SK-N-SH (cell line): ENCODE data around the gene GJA5. TPM values are rescaled to one million over a fixed set of nuclear protein-coding genes. Genes with fewer than 3 reads are reported as not detected.

ENCODE experiments used
- CTCF ChIA-PET: fragments of 300-600, 350-600 bp; formaldehyde crosslinking; extraction: SDS; loops from one replicate; lab custom pipeline; 2021; lab: Yijun Ruan, JAX
- POLR2A ChIA-PET: fragments of 350-600 bp; sonication (Branson Sonifier 250); formaldehyde crosslinking; extraction: SDS; loops from one replicate; lab custom pipeline; 2020; ENCODE audit warnings: antibody characterized with exemption, inconsistent platforms; lab: Yijun Ruan, JAX
- DNase-seq: peaks from one replicate; pipeline ENCODE4 v3.0.0; 2012
- H2AFZ ChIP-seq: fragments of 200-600 bp; sonication (generic); 2 replicates; pipeline ENCODE4 v1.8.1; 2016; ENCODE audit warnings: antibody characterized with exemption, mild to moderate bottlenecking, low read depth
- H3F3A ChIP-seq: fragments of 200-600 bp; sonication (generic); replicated peaks from 2 replicates; pipeline ENCODE3; 2016; ENCODE audit warnings: antibody characterized with exemption, mild to moderate bottlenecking; ENCODE audit not compliant: insufficient read depth
- H3K27ac ChIP-seq, 2 experiments: fragments of 200-500 bp in 1 of 2; fragments of 200-600 bp in 1 of 2; sonication (Bioruptor generic) in 1 of 2; sonication (generic), shearing (Covaris generic) in 1 of 2; 2 replicates each; pipeline versions ENCODE4 v1.5.1 to v1.6.1; 2014 to 2016; ENCODE audit warnings: low read depth in 2 of 2, inconsistent platforms in 1 of 2, low read length in 1 of 2, mild to moderate bottlenecking in 1 of 2, mixed read lengths in 1 of 2
- H3K27me3 ChIP-seq: fragments of 200-600 bp; sonication (generic), shearing (Covaris generic); 2 replicates; pipeline ENCODE4 v1.6.1; 2016; ENCODE audit warnings: mixed run types; ENCODE audit not compliant: insufficient read depth
- H3K36me3 ChIP-seq, 2 experiments: fragments of 200-500 bp in 1 of 2; fragments of 200-600 bp in 1 of 2; sonication (Bioruptor generic) in 1 of 2; sonication (generic) in 1 of 2; replicated peaks in 1 of 2; 2 replicates each; pipeline versions ENCODE3 to v1.5.1; 2014 to 2016; ENCODE audit warnings: low read length in 1 of 2, mild to moderate bottlenecking in 1 of 2; ENCODE audit not compliant: insufficient read depth in 2 of 2, control insufficient read depth in 1 of 2
- H3K4me1 ChIP-seq, 2 experiments: fragments of 200-500 bp in 1 of 2; fragments of 200-600 bp in 1 of 2; sonication (Bioruptor generic) in 1 of 2; sonication (generic), shearing (Covaris generic) in 1 of 2; 2 replicates each; pipeline versions ENCODE4 v1.5.1 to v1.6.1; 2014 to 2016; ENCODE audit warnings: low read depth in 1 of 2, low read length in 1 of 2, mixed run types in 1 of 2; ENCODE audit not compliant: insufficient read depth in 2 of 2, control insufficient read depth in 1 of 2
- H3K4me2 ChIP-seq: fragments of 200-600 bp; sonication (generic), shearing (Covaris generic); 2 replicates; pipeline ENCODE4 v1.6.1; 2017; ENCODE audit warnings: mixed run types
- H3K4me3 ChIP-seq, 2 experiments: fragments of 200-500 bp in 1 of 2; fragments of 200-600 bp in 1 of 2; sonication (Bioruptor generic) in 1 of 2; sonication (generic), shearing (Covaris generic) in 1 of 2; 2 replicates each; pipeline versions ENCODE4 v1.5.1 to v1.8.1; 2014 to 2016; ENCODE audit warnings: low read depth in 2 of 2, inconsistent platforms in 1 of 2, low read length in 1 of 2, mild to moderate bottlenecking in 1 of 2, mixed read lengths in 1 of 2, moderate library complexity in 1 of 2
- H3K79me2 ChIP-seq: fragments of 200-600 bp; sonication (generic); 2 replicates; pipeline ENCODE4 v1.8.1; 2017; ENCODE audit warnings: mild to moderate bottlenecking; ENCODE audit not compliant: insufficient read depth
- H3K9ac ChIP-seq: fragments of 200-600 bp; sonication (generic); 2 replicates; pipeline ENCODE4 v1.6.1; 2017; ENCODE audit warnings: mixed run types
- H3K9me2 ChIP-seq: fragments of 200-600 bp; sonication (generic); 2 replicates; pipeline ENCODE4 v1.6.1; 2017; ENCODE audit warnings: mixed run types
- H3K9me3 ChIP-seq: fragments of 200-600 bp; sonication (generic); 2 replicates; pipeline ENCODE4 v1.6.1; 2017; ENCODE audit warnings: mixed run types, mild to moderate bottlenecking, moderate library complexity
- H4K20me1 ChIP-seq: fragments of 200-600 bp; sonication (generic); 2 replicates; pipeline ENCODE4 v1.6.1; 2017; ENCODE audit warnings: mild to moderate bottlenecking, mixed run types; ENCODE audit not compliant: insufficient read depth
- ELF1 ChIP-seq: IDR thresholded peaks from 2 replicates; pipeline ENCODE4 v1.4.0; 2012
- EP300 ChIP-seq, 2 experiments: IDR thresholded peaks; 2 replicates each; pipeline versions ENCODE4 v1.4.0 to v1.6.1; 2012; ENCODE audit warnings: borderline replicate concordance in 1 of 2, low read depth in 1 of 2, low read length in 1 of 2
- EZH2phosphoT487 ChIP-seq: fragments of 200-600 bp; sonication (generic); IDR thresholded peaks from 2 replicates; pipeline ENCODE4 v1.6.1; 2017; ENCODE audit warnings: low read depth, mixed run types, mild to moderate bottlenecking, antibody characterized with exemption, moderate library complexity, borderline replicate concordance
- FOSL2 ChIP-seq: IDR thresholded peaks from 2 replicates; pipeline ENCODE4 v1.4.0; 2012; ENCODE audit warnings: low read depth, mild to moderate bottlenecking, moderate library complexity, borderline replicate concordance
- FOXJ3 ChIP-seq: sonication (generic); formaldehyde crosslinking; IDR thresholded peaks from 2 replicates; pipeline ENCODE4 v1.5.1; 2020; ENCODE audit warnings: mild to moderate bottlenecking, missing genetic modification reagents
- GATA2 ChIP-seq: sonication (generic); formaldehyde crosslinking; IDR thresholded peaks from 2 replicates; pipeline ENCODE4 v1.5.0; 2020; ENCODE audit warnings: mild to moderate bottlenecking, missing genetic modification reagents
- NRF1 ChIP-seq: IDR thresholded peaks from 2 replicates; pipeline ENCODE4 v1.6.1; 2012; ENCODE audit warnings: low read depth, mild to moderate bottlenecking, low read length
- RAD21 ChIP-seq: IDR thresholded peaks from 2 replicates; pipeline ENCODE4 v1.6.1; 2012; ENCODE audit warnings: mild to moderate bottlenecking, low read length
- REST ChIP-seq: IDR thresholded peaks from 2 replicates; pipeline ENCODE4 v1.6.1; 2012; ENCODE audit warnings: mild to moderate bottlenecking, low read depth, low read length, moderate library complexity
- RXRA ChIP-seq: IDR thresholded peaks from 2 replicates; pipeline ENCODE4 v1.4.0; 2012; ENCODE audit warnings: low read depth, mild to moderate bottlenecking, borderline replicate concordance
- TCF12 ChIP-seq: IDR thresholded peaks from 2 replicates; pipeline ENCODE4 v1.4.0; 2012
- YY1 ChIP-seq: IDR thresholded peaks from 2 replicates; pipeline ENCODE4 v1.4.0; 2012; ENCODE audit warnings: low read depth, mild to moderate bottlenecking
- WGBS: methylation state at CpG from one replicate; pipeline ENCODE4 v1.1.6; 2017; ENCODE audit warnings: low lambda C conversion rate; 5-methylcytosine and 5-hydroxymethylcytosine counted together
- polyA plus RNA-seq, 3 experiments: library from polyadenylated mRNA; depleted of rRNA; stranded (reverse); fragments of >200 nt; gene quantifications; 2 replicates each; pipeline ENCODE4 v1.2.3, GENCODE V29; 2012
- TF ChIP-seq, protein P1 (sequence below): fragments of 150-350 bp; IDR thresholded peaks from 2 replicates; pipeline ENCODE4 v1.6.1; 2016; ENCODE audit warnings: mild to moderate bottlenecking, low read depth, low read length

Gene GJA5
- polyA plus RNA-seq, 1 of the 3 experiments (the other 2 are of a cell fraction), result not detected

GRCh38 chr1:147787765-147788164 is 27.4 kb upstream of the GJA5 start (continued):
- TF ChIP-seq ELF1, result no peak

GRCh38 chr1:147786536-147786935 is 26.1 kb upstream of the GJA5 start:
- no peaks in the 10 kb centered on the region for H3K9me2 ChIP-seq
- no peak for TF ChIP-seq GATA2
- TF ChIP-seq RAD21, result no peak
- no peak for TF ChIP-seq EZH2phosphoT487
- TF ChIP-seq YY1, result no peak
- TF ChIP-seq RXRA, result no peak
- TF ChIP-seq FOSL2, result no peak
- TF ChIP-seq, protein P1, sequence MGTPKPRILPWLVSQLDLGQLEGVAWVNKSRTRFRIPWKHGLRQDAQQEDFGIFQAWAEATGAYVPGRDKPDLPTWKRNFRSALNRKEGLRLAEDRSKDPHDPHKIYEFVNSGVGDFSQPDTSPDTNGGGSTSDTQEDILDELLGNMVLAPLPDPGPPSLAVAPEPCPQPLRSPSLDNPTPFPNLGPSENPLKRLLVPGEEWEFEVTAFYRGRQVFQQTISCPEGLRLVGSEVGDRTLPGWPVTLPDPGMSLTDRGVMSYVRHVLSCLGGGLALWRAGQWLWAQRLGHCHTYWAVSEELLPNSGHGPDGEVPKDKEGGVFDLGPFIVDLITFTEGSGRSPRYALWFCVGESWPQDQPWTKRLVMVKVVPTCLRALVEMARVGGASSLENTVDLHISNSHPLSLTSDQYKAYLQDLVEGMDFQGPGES, result no peak
- no peak for TF ChIP-seq TCF12
- TF ChIP-seq ELF1, result no peak
- no peak for TF ChIP-seq FOXJ3 (CRISPR knock-in tag)
- TF ChIP-seq REST, result no peak
- TF ChIP-seq EP300 (IDR thresholded peaks at IDR 0.05; ENCODE audit: borderline replicate concordance in 1 of 2, low read depth in 1 of 2, low read length in 1 of 2), result no peak
- TF ChIP-seq NRF1, result no peak
- TF ChIP-seq, all 33 proteins: peak for 0
- no peak overlapping the region for H3K4me3 ChIP-seq
- H4K20me1 ChIP-seq, result no peaks in the 10 kb centered on the region
- 0% methylated on average over 3 of the region's 3 CpGs for WGBS
- no peaks in the 10 kb centered on the region for H3K9me3 ChIP-seq
- no peak for DNase-seq
- H3K9ac ChIP-seq, result no peak overlapping the region
- no peaks in the 10 kb centered on the region for H3F3A ChIP-seq
- H3K4me2 ChIP-seq, result no peak overlapping the region
- no peak overlapping the region for H3K27ac ChIP-seq
- POLR2A ChIA-PET, result no interaction called here
- H3K4me1 ChIP-seq, result no peaks in the 10 kb centered on the region
- CTCF ChIA-PET, result no interaction called here
- H3K27me3 ChIP-seq, result peaks cover 8% of the 10 kb centered on the region; the same call in 1 of the 2 replicates
- no peaks in the 10 kb centered on the region for H3K36me3 ChIP-seq
- no peaks in the 10 kb centered on the region for H3K79me2 ChIP-seq
- no peak overlapping the region for H2AFZ ChIP-seq
